ENCODE measurements around the gene MGAT4A.

MGAT4A gene

GRCh38 chr2:98731041-98731893, at the start of gene MGAT4A:
MGAT4A (minus strand) TSS chr2:98731132; CDS start chr2:98726332, 4,800 bp downstream.
- peak; percentile 21 for DNase-seq (ENCODE audit: low read depth)

GRCh38 chr2:98778741-98779483, 48.0 kb upstream of the MGAT4A start:
- DNase-seq (ENCODE audit: low read depth), result no peak

- no peak for DNase-seq (ENCODE audit: low read depth)
Observed at GRCh38 chr2:98778151-98778550, 47.2 kb upstream of the MGAT4A start.

- no peak for DNase-seq (ENCODE audit: low read depth)
Observed at GRCh38 chr2:98777710-98778109, 46.8 kb upstream of the MGAT4A start.

GRCh38 chr2:98777076-98777475, 46.1 kb upstream of the MGAT4A start:
- no peak for DNase-seq (ENCODE audit: low read depth)

- no peak for DNase-seq (ENCODE audit: low read depth)
Observed at GRCh38 chr2:98776136-98776535, 45.2 kb upstream of the MGAT4A start.

- no peak for DNase-seq (ENCODE audit: low read depth)
Observed at GRCh38 chr2:98775146-98775986, 44.4 kb upstream of the MGAT4A start.

DNA sequence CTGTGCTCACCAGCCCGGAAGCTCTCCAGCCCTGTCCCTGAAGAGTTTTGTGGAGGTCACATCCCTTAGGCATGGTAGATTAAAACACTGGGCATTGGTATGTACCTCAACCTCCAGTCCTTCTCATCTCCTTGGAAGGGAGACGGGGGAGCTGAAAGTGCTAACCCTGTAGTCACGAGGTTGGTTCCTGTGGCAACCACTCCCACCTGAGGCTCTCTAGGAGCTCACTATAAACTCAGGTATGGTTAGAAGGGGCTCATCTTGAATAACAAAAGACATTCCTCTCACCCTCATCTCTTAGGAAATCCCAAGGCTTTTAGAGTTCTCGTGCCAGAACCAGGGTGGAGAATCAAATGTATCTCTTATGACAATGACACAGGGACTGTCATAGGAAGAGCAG, 43.0 kb upstream of the MGAT4A start:
- no peak for DNase-seq (ENCODE audit: low read depth)

- no peak for DNase-seq (ENCODE audit: low read depth)
Observed at GRCh38 chr2:98773169-98773568, 42.2 kb upstream of the MGAT4A start.

GRCh38 chr2:98772536-98772935, 41.6 kb upstream of the MGAT4A start:
- no peak for DNase-seq (ENCODE audit: low read depth)

GRCh38 chr2:98771721-98772524, 41.0 kb upstream of the MGAT4A start:
- DNase-seq (ENCODE audit: low read depth), result no peak

- no peak for DNase-seq (ENCODE audit: low read depth)
Observed at GRCh38 chr2:98771264-98771663, 40.3 kb upstream of the MGAT4A start.

DNA sequence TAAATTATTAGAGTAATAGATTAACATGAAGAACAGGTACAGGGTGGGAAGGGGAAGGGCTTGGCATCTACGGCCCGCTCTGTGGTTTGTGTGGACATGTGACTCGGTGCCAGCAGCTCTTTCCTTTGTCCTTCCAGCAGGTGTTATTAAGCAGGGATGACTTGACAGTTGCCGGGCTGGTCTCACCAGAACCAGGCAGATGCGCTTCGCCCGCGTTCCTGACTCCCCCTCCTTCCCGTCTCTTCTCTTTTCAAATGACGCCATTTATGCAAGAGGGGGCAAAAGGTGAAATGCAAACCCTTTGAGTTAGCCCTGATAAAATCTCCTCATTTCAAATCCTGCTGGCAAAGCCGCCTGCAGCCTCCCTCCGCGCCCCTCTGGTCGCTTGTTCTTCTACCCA, 38.9 kb upstream of the MGAT4A start:
- no peak for DNase-seq (ENCODE audit: low read depth)

- DNase-seq (ENCODE audit: low read depth), result no peak
Observed at GRCh38 chr2:98769114-98769476, 38.2 kb upstream of the MGAT4A start.

- no peak for DNase-seq (ENCODE audit: low read depth)
Observed at GRCh38 chr2:98768384-98769113, 37.6 kb upstream of the MGAT4A start.

DNA sequence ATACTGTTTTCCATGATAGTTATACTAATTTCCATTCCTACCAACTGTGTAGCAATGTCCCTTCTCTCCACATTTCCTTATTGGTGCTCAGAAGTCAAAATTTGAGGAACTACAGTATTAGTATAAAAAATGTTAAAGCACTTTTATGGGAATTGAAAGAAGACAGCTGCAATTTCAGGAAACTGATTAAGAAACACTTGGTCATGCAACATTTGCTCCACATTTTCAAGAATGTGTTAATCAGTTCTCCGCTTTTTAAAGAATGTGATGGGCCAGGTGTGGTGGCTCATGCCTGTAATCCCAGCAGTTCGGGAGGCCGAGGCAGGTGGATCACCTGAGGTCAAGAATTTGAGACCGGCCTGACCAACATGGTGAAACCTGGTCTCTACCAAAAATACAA, 33.6 kb upstream of the MGAT4A start:
- DNase-seq (ENCODE audit: low read depth), result no peak

GRCh38 chr2:98763209-98763951, 32.4 kb upstream of the MGAT4A start:
- no peak for DNase-seq (ENCODE audit: low read depth)

DNA sequence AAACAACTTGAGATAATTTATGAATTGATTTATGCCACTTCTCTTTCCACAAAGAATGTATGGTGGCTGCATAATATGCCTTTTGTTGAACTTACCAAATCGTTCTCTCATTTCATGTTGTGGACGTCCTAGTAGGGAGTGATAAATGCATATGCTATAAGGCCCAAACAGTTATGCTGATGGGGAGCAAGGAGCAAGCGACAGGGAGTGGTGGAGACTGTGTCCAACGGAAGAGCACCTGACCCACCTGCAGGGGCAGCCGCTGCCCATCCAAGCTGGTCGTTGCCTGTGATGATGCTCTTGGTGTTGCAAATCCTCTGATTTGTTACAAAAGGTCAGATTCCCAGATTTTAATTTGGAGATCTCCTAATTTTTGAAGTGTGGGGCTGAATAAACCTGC, 31.0 kb upstream of the MGAT4A start:
- DNase-seq (ENCODE audit: low read depth), result no peak

- DNase-seq (ENCODE audit: low read depth), result no peak
Observed at GRCh38 chr2:98761267-98761781, 30.4 kb upstream of the MGAT4A start.

Data from fibroblast of gingiva (primary cell).